ENCODE results near the gene NPIPA3.
"Not testable (repeated sequence)": the region's sequence is repeated elsewhere in the genome, so short reads cannot be mapped to it uniquely, and the experiment has no call there.

NPIPA3 gene

DNA sequence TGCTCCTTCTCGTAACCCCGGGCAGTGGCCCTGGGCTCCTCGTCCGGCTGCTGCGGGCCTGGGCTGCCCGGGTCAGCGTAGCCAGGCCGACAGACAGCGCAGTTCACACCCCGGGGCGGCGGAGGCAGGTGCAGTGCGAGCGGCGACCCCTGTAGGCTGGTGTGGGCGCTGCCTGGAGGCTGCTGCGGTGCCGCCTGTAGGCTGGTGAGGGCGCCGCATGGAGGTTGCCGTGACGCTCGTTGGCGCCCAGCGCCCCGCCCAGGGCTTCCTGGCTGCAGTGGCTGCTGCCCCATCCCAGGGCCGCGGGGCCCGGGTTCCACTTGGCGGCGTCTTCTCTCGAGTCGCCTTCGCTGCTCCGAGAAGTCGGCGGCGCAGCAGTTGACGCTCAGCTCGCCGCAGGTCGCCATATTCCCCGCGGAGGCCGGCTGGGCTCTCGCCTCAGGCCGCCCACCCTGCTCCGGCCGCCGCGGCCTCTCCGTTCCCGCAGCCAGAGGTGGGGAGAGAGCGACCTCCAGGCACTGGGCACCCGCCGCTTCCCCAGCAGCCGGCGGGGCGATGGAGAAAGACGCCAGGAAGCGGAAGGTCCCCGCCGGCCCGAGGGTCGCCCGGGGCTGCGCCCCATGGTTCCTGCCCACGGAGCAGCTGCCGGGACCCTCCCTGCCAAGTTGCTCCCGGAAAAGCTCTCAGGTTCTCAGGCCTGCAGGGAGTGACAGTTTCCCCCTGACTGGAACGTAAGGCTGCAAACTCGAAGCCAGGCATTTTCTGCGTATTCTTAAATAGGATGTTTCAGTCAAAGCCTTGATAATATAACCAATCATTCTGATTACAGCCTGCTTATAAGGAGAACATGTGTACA lies 39.3 kb downstream of the NPIPA3 start, which contains the start of gene NPIPA2:
Gene NPIPA2, plus strand, starts transcription at position 261 of the 856 bp plus-strand sequence. CDS start 5,533 bp downstream, outside the sequence.
- not testable (repeated sequence) for DNase-seq (ENCODE audit: low spot score)

DNA sequence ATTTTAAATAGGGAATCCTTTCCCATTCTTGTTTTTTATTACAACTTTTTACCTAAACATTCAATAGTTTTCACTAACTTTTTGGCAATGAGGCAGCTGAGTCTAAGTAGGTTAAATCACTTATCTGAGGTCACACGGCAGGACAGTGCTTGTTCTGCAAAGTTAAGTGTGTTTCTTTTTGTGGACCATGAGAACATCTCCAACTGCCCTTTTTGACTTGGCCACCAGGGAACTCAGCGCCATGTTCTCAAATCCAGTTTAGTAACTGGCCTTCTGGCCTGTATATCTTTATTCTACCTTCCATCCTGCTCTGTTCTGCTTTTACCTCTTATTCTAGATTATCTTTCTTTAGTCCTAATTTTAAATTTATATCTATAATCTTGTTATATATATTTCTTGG lies 70.4 kb downstream of the NPIPA3 start:
- DNase-seq (ENCODE audit: low spot score) = not testable (repeated sequence)

DNA sequence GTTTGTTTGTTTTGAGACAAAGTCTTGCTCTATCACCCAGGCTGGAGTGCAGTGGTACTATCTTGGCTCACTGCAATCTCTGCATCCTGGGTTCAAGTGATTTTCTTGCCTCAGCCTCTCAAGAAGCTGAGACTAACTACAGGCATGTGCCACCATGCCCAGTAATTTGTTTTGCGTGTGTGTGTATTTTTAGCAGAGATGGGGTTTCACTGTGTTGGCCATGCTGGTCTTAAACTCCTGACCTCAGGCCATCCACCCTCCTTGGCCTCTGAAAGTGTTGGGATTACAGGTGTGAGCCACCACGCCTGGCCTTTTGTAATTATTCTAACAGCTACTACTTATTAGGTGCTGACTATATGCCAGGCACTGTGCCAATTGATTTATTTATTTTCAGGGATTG lies 72.4 kb downstream of the NPIPA3 start:
- DNase-seq (ENCODE audit: low spot score) = not testable (repeated sequence)

Measured in hematopoietic multipotent progenitor cell treated with erythropoietin and hydrocortisone succinate and interleukin-3 and kit ligand, for 17 days (in vitro differentiated cells).